Activated CD8-positive, alpha-beta T cell treated with anti-CD3 and anti-CD28 coated beads for 36 hours (primary cell): ENCODE data around the gene HJURP. TPM values are rescaled to one million over a fixed set of nuclear protein-coding genes. Genes with fewer than 3 reads are reported as not detected.

Source experiments
- ATAC-seq: fragments of 200-7000 bp; cut with Tn5 transposase; one replicate; pipeline ENCODE4 v1.10.0; 2021; ENCODE audit warnings: mild to moderate bottlenecking, moderate library complexity
- CTCF ChIA-PET: fragments of 350-600 bp; sonication (Branson Sonifier 250); formaldehyde crosslinking; loops from one replicate; lab custom pipeline; 2021; ENCODE audit warnings: antibody characterized with exemption; lab: Charles Lee
- POLR2A ChIA-PET: fragments of 350-600 bp; sonication (Branson Sonifier 250); formaldehyde crosslinking; loops from one replicate; lab custom pipeline; 2021; ENCODE audit warnings: antibody characterized with exemption; lab: Charles Lee
- DNase-seq: peaks from one replicate; pipeline ENCODE4 v3.0.0-alpha.2; 2020
- H3K27ac Mint-ChIP-seq: one replicate; pipeline ENCODE4 v1.8.0; 2021; ENCODE audit warnings: mild to moderate bottlenecking, mixed read lengths
- H3K27me3 Mint-ChIP-seq: one replicate; pipeline ENCODE4 v1.8.0; 2021; ENCODE audit warnings: mixed read lengths
- H3K36me3 Mint-ChIP-seq: one replicate; pipeline ENCODE4 v1.8.0; 2021; ENCODE audit warnings: low read depth, mixed read lengths
- H3K4me1 Mint-ChIP-seq: one replicate; pipeline ENCODE4 v1.8.0; 2021; ENCODE audit warnings: low read depth, mixed read lengths
- H3K4me3 Mint-ChIP-seq: one replicate; pipeline ENCODE4 v1.8.0; 2021; ENCODE audit warnings: mild to moderate bottlenecking, moderate library complexity, mixed read lengths
- H3K9me3 Mint-ChIP-seq: one replicate; pipeline ENCODE4 v1.8.0; 2021; ENCODE audit warnings: mixed read lengths
- CTCF ChIP-seq: fragments of 200-600 bp; IDR thresholded peaks from one replicate; pipeline ENCODE4 v1.8.0; 2022; ENCODE audit warnings: antibody characterized with exemption, mild to moderate bottlenecking
- intact Hi-C: fragments of 100-400 bp; cut with micrococcal nuclease; formaldehyde crosslinking; loops from one replicate; pipeline ENCODE4 v1.10.0; 2022
- total RNA-seq, 2 experiments: library from RNA; stranded (reverse); gene quantifications; one replicate each; pipeline ENCODE4 v1.2.3, GENCODE V29; 2021

Gene HJURP
- total RNA-seq, 2 experiments from 2014 or later = 79.8 to 83.6 TPM

- peaks cover 2% of the 10 kb centered on the region for H3K27me3 Mint-ChIP-seq
- TF ChIP-seq CTCF = no peak
- DNase-seq (no peak), ATAC-seq (no peak)
- intact Hi-C loops = no loop called here
- H3K4me1 Mint-ChIP-seq = no peaks in the 10 kb centered on the region
- CTCF ChIA-PET = no interaction called here
- POLR2A ChIA-PET = no interaction called here
- H3K27ac Mint-ChIP-seq = no peak overlapping the region
- H3K4me3 Mint-ChIP-seq = no peak overlapping the region
- no peaks in the 10 kb centered on the region for H3K9me3 Mint-ChIP-seq
- H3K36me3 Mint-ChIP-seq = peaks cover 6% of the 10 kb centered on the region
Observed at GRCh38 chr2:233830111-233830802, 24.1 kb downstream of the HJURP start.

GRCh38 chr2:233829193-233830110, 24.9 kb downstream of the HJURP start:
- Mint-ChIP-seq H3K27ac (no peak overlapping the region), H3K4me1 (no peaks in the 10 kb centered on the region), H3K27me3 (peaks cover 2% of the 10 kb centered on the region), H3K4me3 (no peak overlapping the region), H3K9me3 (no peaks in the 10 kb centered on the region), H3K36me3 (no peaks in the 10 kb centered on the region)
- intact Hi-C loops = no loop called here
- TF ChIP-seq CTCF = no peak
- ATAC-seq (no peak), DNase-seq (no peak)
- POLR2A ChIA-PET = no interaction called here
- CTCF ChIA-PET = no interaction called here

- CTCF ChIA-PET = no interaction called here
- POLR2A ChIA-PET = no interaction called here
- no peak for TF ChIP-seq CTCF
- no peaks in the 10 kb centered on the region for H3K4me1 Mint-ChIP-seq
- H3K27ac Mint-ChIP-seq = no peak overlapping the region
- intact Hi-C loops = no loop called here
- ATAC-seq = no peak
- no peaks in the 10 kb centered on the region for H3K9me3 Mint-ChIP-seq
- H3K4me3 Mint-ChIP-seq = no peak overlapping the region
- DNase-seq = no peak
- H3K36me3 Mint-ChIP-seq = no peaks in the 10 kb centered on the region
- H3K27me3 Mint-ChIP-seq = peaks cover 2% of the 10 kb centered on the region
Observed at GRCh38 chr2:233828546-233829192, 25.7 kb downstream of the HJURP start.

- TF ChIP-seq CTCF = no peak
- DNase-seq (no peak), ATAC-seq (no peak)
- Mint-ChIP-seq H3K27ac (no peak overlapping the region), H3K4me1 (no peaks in the 10 kb centered on the region), H3K4me3 (no peak overlapping the region), H3K36me3 (no peaks in the 10 kb centered on the region), H3K9me3 (no peaks in the 10 kb centered on the region), H3K27me3 (peaks cover 2% of the 10 kb centered on the region)
- CTCF ChIA-PET = no interaction called here
- POLR2A ChIA-PET = no interaction called here
- intact Hi-C loops = no loop called here
Observed at GRCh38 chr2:233824373-233824772, 30.0 kb downstream of the HJURP start.
